Gastrocnemius medialis (tissue), 4 donors: ENCODE results near the gene ABCC3.

Source experiments
- POLR2A ChIP-seq, 2 donors: fragments of 450-650 bp; IDR thresholded peaks; one replicate each; pipeline ENCODE4 v1.6.1; 2017; ENCODE audit warnings: antibody characterized with exemption in 2 of 2, mild to moderate bottlenecking in 2 of 2, moderate library complexity in 2 of 2
- TF ChIP-seq, protein P1 (sequence below), 5 experiments: fragments of 450-650 bp in 3 of 5; fragments of 200-600 bp in 2 of 5; sonication (generic) in 2 of 5; IDR thresholded peaks in 4 of 5; conservative IDR thresholded peaks in 1 of 5; 1 replicate in 4 of 5; 2 replicates in 1 of 5; pipeline ENCODE4 v1.5.1; 2016 to 2019; ENCODE audit warnings: antibody characterized with exemption in 5 of 5, mild to moderate bottlenecking in 3 of 5, moderate library complexity in 3 of 5

DNA sequence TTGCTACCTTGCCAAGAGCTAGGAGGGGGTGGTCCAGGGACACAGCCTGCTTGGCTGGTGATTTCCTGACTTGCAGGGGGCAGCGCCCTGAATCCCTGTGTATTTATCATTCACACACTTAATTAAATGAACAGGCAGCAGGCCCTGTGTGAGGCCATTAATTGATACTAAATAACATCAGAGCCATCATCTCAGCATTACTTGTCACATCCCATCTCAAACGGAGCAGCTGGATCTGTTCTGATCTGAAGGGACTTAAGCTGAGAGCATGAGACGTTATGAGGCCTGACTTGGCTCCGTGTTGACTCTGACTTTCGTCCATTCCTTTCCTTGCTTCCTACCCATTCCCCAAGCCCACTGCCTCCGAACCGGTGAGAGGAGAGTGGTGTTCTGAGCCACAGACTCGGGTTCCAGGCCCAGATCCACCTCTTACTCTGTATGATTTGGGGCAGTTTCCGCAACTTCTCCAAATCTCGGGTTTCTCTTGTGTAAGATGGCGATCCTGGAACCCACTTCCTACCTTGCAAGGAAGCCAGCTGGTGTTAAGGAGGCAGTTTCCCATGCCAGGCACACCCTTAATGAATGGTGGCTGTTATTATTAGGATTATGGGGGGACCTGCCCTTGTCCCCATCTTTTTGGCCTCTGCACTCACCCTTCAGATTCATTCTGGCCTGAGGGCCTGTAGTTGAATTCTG lies 40.4 kb upstream of the ABCC3 start:
- TF ChIP-seq, protein P1, sequence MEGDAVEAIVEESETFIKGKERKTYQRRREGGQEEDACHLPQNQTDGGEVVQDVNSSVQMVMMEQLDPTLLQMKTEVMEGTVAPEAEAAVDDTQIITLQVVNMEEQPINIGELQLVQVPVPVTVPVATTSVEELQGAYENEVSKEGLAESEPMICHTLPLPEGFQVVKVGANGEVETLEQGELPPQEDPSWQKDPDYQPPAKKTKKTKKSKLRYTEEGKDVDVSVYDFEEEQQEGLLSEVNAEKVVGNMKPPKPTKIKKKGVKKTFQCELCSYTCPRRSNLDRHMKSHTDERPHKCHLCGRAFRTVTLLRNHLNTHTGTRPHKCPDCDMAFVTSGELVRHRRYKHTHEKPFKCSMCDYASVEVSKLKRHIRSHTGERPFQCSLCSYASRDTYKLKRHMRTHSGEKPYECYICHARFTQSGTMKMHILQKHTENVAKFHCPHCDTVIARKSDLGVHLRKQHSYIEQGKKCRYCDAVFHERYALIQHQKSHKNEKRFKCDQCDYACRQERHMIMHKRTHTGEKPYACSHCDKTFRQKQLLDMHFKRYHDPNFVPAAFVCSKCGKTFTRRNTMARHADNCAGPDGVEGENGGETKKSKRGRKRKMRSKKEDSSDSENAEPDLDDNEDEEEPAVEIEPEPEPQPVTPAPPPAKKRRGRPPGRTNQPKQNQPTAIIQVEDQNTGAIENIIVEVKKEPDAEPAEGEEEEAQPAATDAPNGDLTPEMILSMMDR (IDR thresholded peaks at IDR 0.05 in 4 of 5, conservative IDR thresholded peaks at IDR 0.05 in 1 of 5) = no peak
- no peak for TF ChIP-seq POLR2A (IDR thresholded peaks at IDR 0.05)
